Body of pancreas (tissue), 4 donors: Measurements from ENCODE around the gene TMEM164.

Experiments
- POLR2A ChIP-seq, 3 donors: fragments of 450-650 bp; IDR thresholded peaks; one replicate each; pipeline ENCODE4 v1.6.1; 2016; ENCODE audit warnings: antibody characterized with exemption in 3 of 3, mild to moderate bottlenecking in 2 of 3
- TF ChIP-seq, protein P1 (sequence below), 7 experiments: fragments of 450-650 bp in 4 of 7; fragments of 200-600 bp in 3 of 7; sonication (generic) in 3 of 7; IDR thresholded peaks; one replicate each; pipeline ENCODE4 v1.5.1; 2016 to 2019; ENCODE audit warnings: antibody characterized with exemption in 7 of 7

- TF ChIP-seq, protein P1, sequence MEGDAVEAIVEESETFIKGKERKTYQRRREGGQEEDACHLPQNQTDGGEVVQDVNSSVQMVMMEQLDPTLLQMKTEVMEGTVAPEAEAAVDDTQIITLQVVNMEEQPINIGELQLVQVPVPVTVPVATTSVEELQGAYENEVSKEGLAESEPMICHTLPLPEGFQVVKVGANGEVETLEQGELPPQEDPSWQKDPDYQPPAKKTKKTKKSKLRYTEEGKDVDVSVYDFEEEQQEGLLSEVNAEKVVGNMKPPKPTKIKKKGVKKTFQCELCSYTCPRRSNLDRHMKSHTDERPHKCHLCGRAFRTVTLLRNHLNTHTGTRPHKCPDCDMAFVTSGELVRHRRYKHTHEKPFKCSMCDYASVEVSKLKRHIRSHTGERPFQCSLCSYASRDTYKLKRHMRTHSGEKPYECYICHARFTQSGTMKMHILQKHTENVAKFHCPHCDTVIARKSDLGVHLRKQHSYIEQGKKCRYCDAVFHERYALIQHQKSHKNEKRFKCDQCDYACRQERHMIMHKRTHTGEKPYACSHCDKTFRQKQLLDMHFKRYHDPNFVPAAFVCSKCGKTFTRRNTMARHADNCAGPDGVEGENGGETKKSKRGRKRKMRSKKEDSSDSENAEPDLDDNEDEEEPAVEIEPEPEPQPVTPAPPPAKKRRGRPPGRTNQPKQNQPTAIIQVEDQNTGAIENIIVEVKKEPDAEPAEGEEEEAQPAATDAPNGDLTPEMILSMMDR (IDR thresholded peaks at IDR 0.05) = no peak
- TF ChIP-seq POLR2A (IDR thresholded peaks at IDR 0.05) = no peak
These were observed 113.4 kb downstream of the TMEM164 start for GRCh38 chrX:110116066-110116980.
